ENCODE results near the gene RPS6KL1.

DNA sequence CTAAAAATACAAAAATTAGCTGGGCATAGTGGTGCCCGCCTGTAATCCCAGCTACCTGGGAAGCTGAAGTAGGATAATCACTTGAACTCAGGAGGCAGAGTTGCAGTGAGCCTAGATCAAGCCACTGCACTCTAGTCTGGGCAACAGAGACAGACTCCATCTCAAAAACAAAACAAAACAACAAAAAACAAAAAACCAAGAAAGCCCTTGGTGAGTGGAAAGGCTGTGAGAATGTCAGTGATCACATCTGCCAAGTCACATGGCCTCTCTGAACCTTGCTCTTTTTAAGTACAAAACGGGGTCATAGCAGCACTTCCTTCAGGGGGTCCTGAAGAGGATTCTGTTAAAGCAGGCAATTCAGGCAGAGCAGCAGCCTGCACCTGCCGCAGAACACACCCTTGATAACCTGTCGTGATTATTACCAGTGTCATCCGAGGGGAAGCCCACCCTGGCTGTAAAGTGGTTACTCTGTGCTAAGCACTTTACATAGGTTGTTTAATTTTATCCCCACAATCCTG is 9.6 kb downstream of the RPS6KL1 start:
- TF ChIP-seq POLR2A (IDR thresholded peaks at IDR 0.05; ENCODE audit: low read length) (no peak), GATA1 (IDR thresholded peaks at IDR 0.05; ENCODE audit: low read depth, low read length) (no peak)

All from erythroblast (primary cell).